Measurements from ENCODE around the gene FBXO21.
A peak's percentile ranks its signal among the peaks of the same experiment; 100 is the strongest.

Gene FBXO21

DNA sequence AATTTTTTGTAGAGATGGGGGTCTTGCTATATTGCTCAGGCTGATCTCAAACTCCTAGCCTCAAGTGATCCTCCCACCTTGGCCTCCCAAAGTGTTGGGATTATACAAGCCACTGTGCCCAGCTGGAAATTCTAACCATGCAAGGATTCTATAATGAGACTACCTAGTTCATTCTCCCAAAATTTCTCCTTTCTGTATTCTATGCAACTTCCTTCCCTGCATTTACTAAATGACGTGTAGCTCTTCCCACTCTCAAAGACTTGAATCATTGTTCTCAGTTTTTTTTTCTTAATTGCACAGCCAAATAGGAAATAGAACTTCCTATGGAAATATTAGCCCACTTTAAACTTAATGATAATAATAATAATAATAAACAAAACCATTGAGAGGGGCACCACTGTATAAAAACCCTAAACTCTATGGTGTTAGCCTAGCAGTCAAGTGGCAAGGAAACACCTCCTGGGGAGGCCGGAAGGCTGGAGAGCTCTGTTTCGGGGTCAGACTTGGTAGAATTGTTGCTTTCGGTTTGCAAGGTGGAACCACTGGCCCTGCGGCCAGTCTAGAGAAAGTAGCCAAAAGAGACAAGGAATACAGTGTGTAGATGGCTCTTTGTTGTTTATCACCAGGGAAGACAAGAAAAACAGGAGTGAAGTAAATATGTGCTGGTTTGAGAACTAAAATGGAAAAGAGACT, 51.1 kb downstream of the FBXO21 start:
- no peak for DNase-seq (ENCODE audit: low read depth in 2 of 2)

DNA sequence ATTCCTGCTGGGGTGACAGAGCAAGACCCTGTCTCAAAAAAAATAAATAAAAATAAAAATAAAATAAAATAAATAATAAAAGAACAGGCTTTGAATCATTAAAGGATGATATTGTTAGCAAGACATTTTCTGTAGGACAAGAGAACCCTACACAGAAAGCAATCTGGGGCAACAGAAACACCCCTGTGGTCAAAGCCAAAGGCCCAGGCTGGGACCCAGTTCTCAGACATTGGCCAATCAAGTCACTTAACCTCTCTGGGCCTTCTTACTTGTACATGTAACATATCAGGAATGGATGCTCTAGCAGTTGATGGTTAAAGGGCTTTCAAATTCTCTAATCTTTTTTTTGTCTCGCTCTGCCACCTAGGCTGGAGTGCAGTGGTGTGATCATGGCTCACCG, 55.5 kb downstream of the FBXO21 start:
- no peak for DNase-seq (ENCODE audit: low read depth in 2 of 2)

DNA sequence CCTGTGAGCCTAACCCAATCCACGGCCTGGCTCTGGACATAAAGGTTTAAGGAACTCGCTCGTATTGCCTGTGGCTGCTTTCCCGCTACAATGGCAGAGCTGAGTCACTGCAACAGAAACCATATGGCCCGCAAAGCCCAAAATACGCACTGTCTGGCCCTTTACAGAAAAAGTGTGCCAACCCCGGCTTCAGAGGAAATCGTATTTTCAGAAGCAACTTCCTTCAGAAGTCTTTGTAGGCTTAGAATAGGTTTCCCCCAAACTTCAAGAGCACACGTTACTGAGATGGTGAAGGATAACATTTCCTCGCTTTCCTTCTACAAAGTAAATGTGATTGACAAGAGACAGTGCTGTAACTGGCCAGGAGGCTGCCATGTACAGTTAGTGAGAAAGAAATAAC, 56.2 kb downstream of the FBXO21 start:
- DNase-seq (ENCODE audit: low read depth in 2 of 2) = peak; percentile 43 to 56

DNA sequence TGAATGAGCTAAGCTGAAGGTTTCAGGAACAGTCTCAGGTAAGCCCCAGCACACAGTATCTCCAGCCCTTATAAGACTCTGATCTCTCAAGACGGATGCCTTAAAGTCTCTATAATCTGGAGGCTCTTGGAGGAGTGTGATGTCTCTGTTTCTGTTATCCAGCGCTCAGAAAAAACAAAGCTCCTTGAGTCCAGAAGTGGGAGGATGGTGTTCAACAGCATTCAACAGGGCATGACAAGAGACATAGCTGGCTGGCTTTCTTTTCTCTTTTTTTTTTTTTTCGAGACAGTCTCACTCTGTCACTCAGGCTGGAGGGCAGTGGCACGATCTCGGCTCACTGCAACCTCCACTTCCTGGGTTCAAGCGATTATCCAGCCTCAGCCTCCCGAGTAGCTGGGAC, 59.5 kb downstream of the FBXO21 start:
- no peak for DNase-seq (ENCODE audit: low read depth in 2 of 2)

DNA sequence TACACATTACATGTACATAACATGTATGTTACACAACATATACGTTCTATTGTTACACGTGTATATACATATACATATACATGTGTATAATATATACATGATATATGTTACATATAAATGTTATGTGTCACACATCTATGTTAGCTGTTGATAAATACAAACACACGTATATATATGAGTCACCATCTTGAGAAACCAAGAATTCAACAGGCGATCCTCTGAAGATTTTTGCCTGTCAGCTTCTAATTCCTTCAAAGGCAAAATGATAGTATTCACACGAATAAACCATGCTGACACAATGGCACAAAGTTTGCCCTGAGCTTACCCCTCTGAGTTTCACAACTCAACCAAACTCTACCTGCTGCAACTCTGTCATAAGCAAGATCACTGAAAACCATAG, 60.9 kb downstream of the FBXO21 start:
- DNase-seq (ENCODE audit: low read depth in 2 of 2) = no peak

DNA sequence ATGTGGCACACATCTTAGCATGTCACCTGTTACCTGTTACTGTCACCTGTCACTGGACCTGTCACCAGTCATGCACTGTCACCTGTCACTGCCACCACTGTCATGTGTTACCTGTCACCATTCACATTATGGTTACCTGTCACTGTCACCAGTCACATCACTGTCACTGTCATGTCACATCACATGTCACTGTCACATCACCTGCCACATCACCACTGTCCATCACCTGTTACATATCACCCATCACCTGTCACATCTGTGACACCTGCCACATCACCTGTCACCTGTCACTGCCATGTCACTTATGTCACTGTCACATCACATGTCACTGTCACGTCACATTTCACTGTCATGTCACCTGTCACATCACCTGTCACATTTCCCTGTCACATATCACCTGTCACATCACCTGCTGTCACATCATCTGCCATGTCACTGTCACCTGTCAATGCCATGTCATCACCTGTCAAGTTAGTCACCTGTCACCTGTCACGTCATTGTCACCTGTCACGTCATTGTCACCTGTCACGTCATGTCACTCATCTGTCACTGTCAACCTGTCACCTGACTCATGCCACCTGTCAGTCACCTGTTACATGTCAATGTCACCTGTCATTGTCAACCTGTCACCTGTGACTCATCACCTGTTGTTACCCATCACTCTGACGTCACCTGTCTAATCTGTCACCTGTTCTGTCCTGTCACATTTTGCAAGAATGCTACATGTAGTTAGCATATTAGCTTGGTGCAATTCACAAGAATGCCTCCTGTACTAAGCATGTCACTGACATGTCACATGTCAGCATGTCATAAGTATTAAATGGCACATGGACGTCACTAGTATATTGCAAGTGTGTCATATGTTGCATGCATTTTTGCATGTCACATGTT, 62.1 kb downstream of the FBXO21 start:
- no peak for DNase-seq (ENCODE audit: low read depth in 2 of 2)

- DNase-seq (ENCODE audit: low read depth in 2 of 2) = no peak
Measured at GRCh38 chr12:117126335-117126734, 63.9 kb downstream of the FBXO21 start.

DNA sequence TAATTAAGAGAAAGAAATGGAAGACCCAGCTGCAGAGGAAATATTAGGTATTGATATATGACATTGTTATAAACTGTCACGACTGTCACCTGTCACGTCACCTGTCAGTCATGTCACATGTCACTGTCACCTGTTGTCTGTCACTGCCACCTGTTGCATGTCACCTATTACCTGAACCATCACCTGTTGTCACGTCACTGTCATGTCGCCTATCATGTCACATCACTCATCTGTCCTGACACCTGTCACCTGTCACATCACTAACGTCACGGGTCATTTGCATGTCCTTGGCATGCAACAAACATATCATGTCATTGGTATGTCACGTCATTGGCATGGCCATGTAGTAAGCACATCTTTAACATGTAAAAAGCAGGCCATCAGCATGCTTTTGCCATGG, 64.5 kb downstream of the FBXO21 start:
- DNase-seq (ENCODE audit: low read depth in 2 of 2) = no peak

GRCh38 chr12:117125272-117125613, 65.0 kb downstream of the FBXO21 start:
- no peak for DNase-seq (ENCODE audit: low read depth in 2 of 2)

DNA sequence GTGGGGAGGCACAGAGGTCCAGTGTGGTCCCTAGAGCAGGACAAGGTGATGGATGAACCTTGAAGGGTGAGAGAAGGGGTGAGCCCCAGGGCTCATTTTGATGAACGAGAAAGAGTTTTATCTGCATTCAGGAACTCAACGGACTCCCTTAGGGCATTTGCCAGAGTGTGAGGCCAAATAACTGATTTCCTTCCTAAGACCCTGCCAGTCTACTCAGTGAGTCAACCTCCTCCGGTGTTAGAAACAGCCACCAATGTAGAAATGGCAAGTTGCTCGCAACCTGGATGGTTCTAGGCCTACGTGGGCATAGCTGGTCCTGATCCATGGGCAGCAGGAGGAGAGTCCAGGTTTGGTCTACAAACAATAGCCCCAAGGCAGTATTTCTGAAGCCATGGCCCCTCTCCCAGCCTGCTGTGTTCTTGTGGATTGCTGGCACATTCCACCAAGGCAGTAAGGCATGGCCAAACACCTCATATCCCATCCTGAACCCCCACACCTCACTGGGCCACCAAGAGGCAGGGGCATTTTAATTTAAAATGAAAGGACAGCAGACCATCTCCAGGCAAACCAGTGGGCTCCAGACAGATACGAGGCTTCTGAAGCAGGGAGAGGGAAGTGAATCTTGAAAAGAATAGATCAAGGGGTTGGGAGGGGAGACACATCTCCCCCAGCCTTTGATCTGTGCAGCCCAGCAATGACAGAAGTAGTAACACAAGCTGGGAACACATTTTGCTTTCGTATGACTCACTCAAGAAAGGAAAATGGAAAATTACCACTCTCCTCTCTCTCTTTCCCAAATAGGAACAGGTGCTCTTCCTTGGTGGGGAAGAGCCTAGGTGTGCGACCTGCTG, 65.6 kb downstream of the FBXO21 start:
- no peak for DNase-seq (ENCODE audit: low read depth in 2 of 2)

GRCh38 chr12:117121441-117121840, 68.8 kb downstream of the FBXO21 start:
- no peak for DNase-seq (ENCODE audit: low read depth in 2 of 2)

DNA sequence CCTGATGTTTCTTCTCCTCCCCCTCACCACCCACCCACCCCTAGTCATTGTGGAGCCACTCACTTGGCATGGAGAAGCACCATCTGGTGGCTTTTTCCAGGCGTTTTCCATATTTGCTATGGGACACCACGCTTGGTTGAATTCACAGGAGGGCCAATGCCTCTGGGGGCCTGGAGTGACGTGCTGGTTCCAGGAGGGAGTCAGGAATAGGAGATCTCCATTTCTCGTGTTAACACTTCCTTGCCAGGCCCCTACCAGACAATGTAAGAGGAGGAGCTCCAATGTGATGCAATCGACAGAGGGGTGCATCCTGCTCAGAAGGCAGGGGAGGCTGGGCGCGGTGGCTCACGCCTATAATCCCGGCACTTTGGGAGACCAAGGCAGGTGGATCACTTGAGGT, 69.5 kb downstream of the FBXO21 start:
- no peak for DNase-seq (ENCODE audit: low read depth in 2 of 2)

GRCh38 chr12:117119592-117120198, 70.6 kb downstream of the FBXO21 start:
- no peak for DNase-seq (ENCODE audit: low read depth in 2 of 2)

- no peak for DNase-seq (ENCODE audit: low read depth in 2 of 2)
Measured at GRCh38 chr12:117118838-117119591, 71.3 kb downstream of the FBXO21 start.

- DNase-seq (ENCODE audit: low read depth in 2 of 2) = no peak
Measured at GRCh38 chr12:117114784-117115183, 75.5 kb downstream of the FBXO21 start.

GRCh38 chr12:117113231-117113630, 77.0 kb downstream of the FBXO21 start:
- DNase-seq (ENCODE audit: low read depth in 2 of 2) = no peak

DNA sequence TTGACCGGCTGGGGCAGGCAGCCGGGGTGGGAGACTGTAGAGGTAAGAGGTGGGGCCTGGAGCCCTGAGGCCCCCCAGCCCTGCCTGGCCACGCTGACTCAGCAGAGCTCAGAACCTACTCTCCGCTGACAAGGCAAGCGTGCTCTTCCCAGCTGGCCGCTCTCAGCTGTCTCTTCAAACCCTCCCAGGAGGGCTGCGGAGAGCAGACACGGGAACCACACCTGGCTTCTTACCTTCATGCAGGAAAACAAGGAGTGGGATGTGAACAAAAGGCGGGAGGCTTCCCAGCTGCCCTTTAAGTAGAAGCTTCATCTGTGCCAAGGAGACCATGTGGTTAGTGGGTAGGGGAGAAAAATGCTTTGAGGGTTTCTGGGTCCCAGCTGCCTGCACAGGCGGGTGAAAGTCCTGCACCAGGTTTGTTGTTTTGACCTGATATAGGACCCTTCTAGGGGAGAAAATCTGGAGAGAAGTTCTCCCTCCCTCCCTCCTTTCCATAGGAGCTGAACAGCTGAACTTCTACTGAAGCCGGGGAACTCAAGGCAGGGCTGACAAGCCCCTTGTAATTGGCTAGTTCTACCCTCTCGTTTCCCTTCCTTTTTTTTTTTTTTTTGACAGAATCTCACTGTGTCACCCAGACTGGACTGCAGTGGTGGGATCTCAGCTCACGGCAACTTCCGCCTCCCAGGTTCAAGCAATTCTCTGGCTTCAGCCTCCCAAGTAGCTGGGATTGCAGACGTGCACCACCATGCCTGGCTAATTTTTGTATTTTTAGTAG, 78.3 kb downstream of the FBXO21 start:
- DNase-seq (ENCODE audit: low read depth in 2 of 2) = no peak

GRCh38 chr12:117111386-117111785, 78.9 kb downstream of the FBXO21 start:
- DNase-seq (ENCODE audit: low read depth in 2 of 2) = no peak

- no peak for DNase-seq (ENCODE audit: low read depth in 2 of 2)
Measured at GRCh38 chr12:117109943-117110635, 80.2 kb downstream of the FBXO21 start.

GRCh38 chr12:117105902-117106301, 84.4 kb downstream of the FBXO21 start:
- peak in 1 of 2 donors; percentile 34 for DNase-seq (ENCODE audit: low read depth in 2 of 2)

Data from stimulated activated CD4-positive, alpha-beta T cell treated with anti-CD3 and anti-CD28 coated beads, Interleukin-4, amount 100 ng/mL, for 48 hours (primary cell).